HepG2 (cell line): ENCODE data around the gene KCNA3. TPM values are rescaled to one million over a fixed set of nuclear protein-coding genes. Genes with fewer than 3 reads are reported as not detected.
A peak's percentile ranks its signal among the peaks of the same experiment; 100 is the strongest.

Experiments
- ATAC-seq: fragments of 200-7000 bp; cut with Tn5 transposase; 3 replicates; pipeline ENCODE4 v1.9.1; 2020; ENCODE audit warnings: mild to moderate bottlenecking, moderate library complexity
- BruUV-seq: library from RNA; stranded (reverse); fragments of 400-500 nt; replicated peaks from 2 replicates; lab custom pipeline; 2021; lab: Mats Ljungman, UMichigan
- CTCF ChIA-PET: fragments of 300-600 bp; formaldehyde crosslinking; extraction: SDS; loops from one replicate; lab custom pipeline; 2021; ENCODE audit warnings: low total read pairs, inconsistent platforms, low intra/inter-chr PET ratio; lab: Yijun Ruan, JAX
- POLR2A ChIA-PET: fragments of 350-600 bp; sonication (Branson Sonifier 250); formaldehyde crosslinking; loops from one replicate; lab custom pipeline; 2020; ENCODE audit warnings: antibody characterized with exemption, inconsistent platforms; lab: Yijun Ruan, JAX
- DNase-seq: peaks from one replicate; pipeline ENCODE4 v3.0.0-alpha.2; 2015; ENCODE audit warnings: low spot score
- FAIRE-seq: peaks from 3 replicates; lab custom pipeline; 2011; peaks lifted over from hg19 to GRCh38; lab: Jason Lieb, UNC
- H2AFZ ChIP-seq: one replicate; pipeline ENCODE4 v1.6.1; 2011; ENCODE audit warnings: low read length, inconsistent platforms
- H3K27ac ChIP-seq: fragments of 300-600 bp; 3 replicates; pipeline ENCODE4 v1.8.0; 2011; ENCODE audit warnings: mixed run types, mild to moderate bottlenecking, mixed read lengths, low read length, inconsistent platforms; ENCODE audit not compliant: insufficient read depth; ENCODE audit errors: extremely low read length
- H3K27me3 ChIP-seq, 2 experiments: fragments of 200-600 bp in 1 of 2; 2 replicates in 1 of 2; 3 replicates in 1 of 2; pipeline versions ENCODE4 v1.6.0 to v1.8.0; 2011; ENCODE audit warnings: low read length in 2 of 2, mild to moderate bottlenecking in 2 of 2, moderate library complexity in 2 of 2, inconsistent platforms in 1 of 2; ENCODE audit not compliant: insufficient read depth in 2 of 2, control insufficient read depth in 1 of 2
- H3K36me3 ChIP-seq, 2 experiments: fragments of 200-600 bp in 1 of 2; replicated peaks in 1 of 2; 2 replicates in 1 of 2; 3 replicates in 1 of 2; pipeline versions ENCODE4 v1.5.1 to v1.8.0; 2011; ENCODE audit warnings: low read length in 2 of 2, inconsistent platforms in 1 of 2; ENCODE audit not compliant: insufficient read depth in 2 of 2, control insufficient read depth in 1 of 2
- H3K4me1 ChIP-seq: 2 replicates; pipeline ENCODE4 v1.5.1; 2012; ENCODE audit warnings: low read length, inconsistent platforms; ENCODE audit not compliant: insufficient read depth
- H3K4me2 ChIP-seq: 2 replicates; pipeline ENCODE4 v1.6.0; 2011; ENCODE audit warnings: low read depth, low read length, inconsistent platforms
- H3K4me3 ChIP-seq, 3 experiments: fragments of 200-600 bp in 1 of 3; sonication (generic), shearing (Covaris generic) in 1 of 3; replicated peaks in 1 of 3; 2 replicates each; pipeline ENCODE4 v1.5.1; 2011 to 2016; ENCODE audit warnings: low read length in 3 of 3, inconsistent platforms in 2 of 3, low read depth in 2 of 3, mild to moderate bottlenecking in 2 of 3, control low read depth in 1 of 3, mixed read lengths in 1 of 3; ENCODE audit not compliant: insufficient read depth in 1 of 3
- H3K79me2 ChIP-seq: one replicate; pipeline ENCODE4 v1.6.1; 2011; ENCODE audit warnings: low read length, inconsistent platforms; ENCODE audit not compliant: insufficient read depth
- H3K9ac ChIP-seq: 2 replicates; pipeline ENCODE4 v1.6.0; 2011; ENCODE audit warnings: mild to moderate bottlenecking, low read depth, low read length, inconsistent platforms; ENCODE audit not compliant: insufficient read depth
- H3K9me3 ChIP-seq: 2 replicates; pipeline ENCODE4 v1.5.1; 2012; ENCODE audit warnings: mild to moderate bottlenecking, low read length
- H4K20me1 ChIP-seq: 2 replicates; pipeline ENCODE4 v1.6.0; 2011; ENCODE audit warnings: inconsistent platforms, mild to moderate bottlenecking, low read length, moderate library complexity; ENCODE audit not compliant: insufficient read depth
- CREB1 ChIP-seq, 2 experiments: fragments of 450-650 bp in 1 of 2; IDR thresholded peaks; 2 replicates each; pipeline ENCODE4 v1.6.1; 2016 to 2017; ENCODE audit warnings: control low read depth in 1 of 2, mild to moderate bottlenecking in 1 of 2, missing compliant biosample characterization in 1 of 2, missing genetic modification characterization in 1 of 2
- THAP8 ChIP-seq: sonication (generic); formaldehyde crosslinking; IDR thresholded peaks from 2 replicates; pipeline ENCODE4 v1.5.1; 2020; ENCODE audit warnings: missing genetic modification reagents, mild to moderate bottlenecking, borderline replicate concordance
- WGBS: methylation state at CpG from one replicate; pipeline ENCODE4 v1.1.6; 2017; ENCODE audit warnings: low lambda C conversion rate; 5-methylcytosine and 5-hydroxymethylcytosine counted together
- in situ Hi-C: cut with HindIII; loops from 2 replicates; pipeline ENCODE4 v1.10.0; 2017; ENCODE audit warnings: low pct_unique_long_range_greater_than_20kb; ENCODE audit not compliant: extremely low pct_ligation_motif_present
- intact Hi-C: fragments of 100-400 bp; cut with micrococcal nuclease; formaldehyde crosslinking; loops from one replicate; pipeline ENCODE4 v1.10.0; 2022; ENCODE audit not compliant: unreplicated experiment
- polyA plus RNA-seq, 8 experiments: library from polyadenylated mRNA; depleted of rRNA in 3 of 8; stranded (reverse) in 7 of 8; unstranded in 1 of 8; fragments of >200 nt; fragmentation: Illumina TruSeq in 4 of 8; extraction: Trizol in 4 of 8; gene quantifications; 2 replicates each; pipeline versions ENCODE4 v1.2.1 to v1.2.3, GENCODE V29; 2011 to 2016; ENCODE audit warnings: low read depth in 4 of 8, missing spikeins in 1 of 8, mixed read lengths in 1 of 8; ENCODE audit not compliant: insufficient read depth in 1 of 8
- total RNA-seq, 5 experiments: library from RNA; depleted of rRNA; stranded (reverse); fragments of >200 nt; fragmentation: Illumina TruSeq; extraction: Trizol; gene quantifications; 2 replicates each; pipeline ENCODE4 v1.2.3, GENCODE V29; 2016; ENCODE audit warnings: low read depth in 1 of 5

Gene KCNA3
- total and polyA plus RNA-seq, 2 of the 13 experiments (the other 11 are each of a cell fraction or from before 2014, with no cell fraction given): not detected

- Histone ChIP-seq H2AFZ (no peak overlapping the region), H3K4me2 (no peak overlapping the region), H3K79me2 (no peaks in the 10 kb centered on the region), H3K9me3 (no peaks in the 10 kb centered on the region), H3K27me3 (no peaks in the 10 kb centered on the region; a peak in 1 of 5 replicates), H3K4me3 (no peak overlapping the region), H3K27ac (no peak overlapping the region), H3K36me3 (no peaks in the 10 kb centered on the region), H4K20me1 (no peaks in the 10 kb centered on the region), H3K9ac (no peak overlapping the region), H3K4me1 (no peaks in the 10 kb centered on the region)
- intact Hi-C loops (no loop called here), in situ Hi-C loops (no loop called here)
- ATAC-seq (no peak), FAIRE-seq (no peak)
- ChIA-PET CTCF (no interaction called here), POLR2A (no interaction called here)
- WGBS: 7% methylated on average over 7 of the region's 7 CpGs
- no TSS peak for BruUV-seq
- TF ChIP-seq THAP8 (no peak), CREB1 (IDR thresholded peaks at IDR 0.05) (peak; percentile 71), CREB1 (CRISPR knock-in tag; IDR thresholded peaks at IDR 0.05) (no peak)
- TF ChIP-seq, all 625 proteins: peak for 1
- no peak for DNase-seq
Measured at GRCh38 chr1:110626889-110627288, 47.9 kb downstream of the KCNA3 start.

Other genes starting within 250 kb of the KCNA3 start
- not detected in 2 replicates for gene PROK1, start 223.8 kb downstream of the KCNA3 start, total RNA-seq (2016; rRNA removed; fragmentation: Illumina TruSeq; extraction: Trizol)
- 0.07 TPM in 1 of 2 replicates, not detected in the other for gene PROK1, start 223.8 kb downstream of the KCNA3 start, polyA plus RNA-seq (2011; rRNA removed)
- gene KCNA10, start 155.8 kb downstream of the KCNA3 start, total RNA-seq (2016; rRNA removed; fragmentation: Illumina TruSeq; extraction: Trizol): not detected in 2 replicates
- not detected in 2 replicates for gene KCNA10, start 155.8 kb downstream of the KCNA3 start, polyA plus RNA-seq (2011; rRNA removed)
- not detected in 2 replicates for gene KCNA2, start 68.6 kb downstream of the KCNA3 start, total RNA-seq (2016; rRNA removed; fragmentation: Illumina TruSeq; extraction: Trizol)
- gene KCNA2, start 68.6 kb downstream of the KCNA3 start, polyA plus RNA-seq (2011; rRNA removed): not detected in 2 replicates
- not detected in 2 replicates for gene CD53, start 198.2 kb upstream of the KCNA3 start, total RNA-seq (2016; rRNA removed; fragmentation: Illumina TruSeq; extraction: Trizol)
- not detected in 2 replicates for gene CD53, start 198.2 kb upstream of the KCNA3 start, polyA plus RNA-seq (2011; rRNA removed)